ENCODE measurements around the gene DCAF5.

Gene DCAF5

GRCh38 chr14:69004731-69005431 lies 148.0 kb downstream of the DCAF5 start:
- DNase-seq = no peak

DNA sequence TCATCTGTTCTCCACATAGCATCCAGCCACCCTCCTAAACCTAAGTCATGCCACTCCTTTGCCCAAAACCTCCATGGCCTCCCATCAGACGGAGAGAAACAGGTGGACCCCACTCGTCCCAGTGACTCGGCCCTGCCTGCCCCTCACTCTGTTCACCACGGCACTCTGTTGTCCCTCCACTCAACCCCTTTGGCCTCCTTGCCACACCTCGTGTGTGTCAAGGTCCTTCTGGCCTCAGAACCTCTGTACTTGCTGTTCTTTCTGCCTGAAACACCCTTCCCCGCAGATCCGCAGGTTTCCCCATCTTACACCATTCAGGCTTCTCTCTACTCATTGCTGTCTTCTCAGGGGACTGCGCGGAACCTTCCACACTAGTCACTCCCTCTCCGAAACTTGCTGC lies 149.3 kb downstream of the DCAF5 start:
- no peak for DNase-seq

- no peak for DNase-seq
Measured at GRCh38 chr14:69002069-69002468, 150.8 kb downstream of the DCAF5 start.

DNA sequence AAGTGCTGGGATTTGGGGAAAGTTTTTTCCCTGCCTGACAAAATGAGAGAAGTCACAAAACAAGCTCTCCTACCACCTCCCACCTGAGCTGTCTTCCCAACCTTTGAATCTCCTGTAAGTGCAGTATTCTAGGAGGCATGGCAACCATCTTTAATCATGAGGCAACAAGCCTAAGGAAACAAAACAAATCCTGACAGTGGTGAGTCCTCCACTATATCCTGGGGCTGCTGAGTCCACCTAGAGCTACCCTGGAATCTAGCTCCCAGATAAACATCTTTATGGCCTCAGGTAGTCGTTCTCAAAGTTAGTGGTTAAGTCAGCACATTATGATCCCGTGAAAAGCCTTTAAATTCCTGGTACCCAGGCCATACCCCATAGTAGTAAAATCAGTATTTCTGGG lies 151.5 kb downstream of the DCAF5 start:
- DNase-seq = no peak
